GM10847 (cell line): ENCODE results near the gene GRWD1.

ENCODE experiments used
- POLR2A ChIP-seq: IDR thresholded peaks from 2 replicates; pipeline ENCODE4 v1.6.1; 2011; ENCODE audit not compliant: insufficient read length; ENCODE audit errors: extremely low read depth

Gene GRWD1

GRCh38 chr19:48445606-48446481 lies at the start of gene GRWD1:
TSS of gene GRWD1 (plus strand) at chr19:48445983. CDS start at chr19:48446006, 23 bp downstream.
- peak; percentile 66 for TF ChIP-seq POLR2A

GRCh38 chr19:48396016-48396823 lies 49.6 kb upstream of the GRWD1 start:
- no peak for TF ChIP-seq POLR2A

- TF ChIP-seq POLR2A = no peak
Measured at GRCh38 chr19:48396824-48397176, 49.0 kb upstream of the GRWD1 start.

GRCh38 chr19:48397263-48398101 lies 48.3 kb upstream of the GRWD1 start:
- TF ChIP-seq POLR2A = no peak

GRCh38 chr19:48398102-48398374 lies 47.7 kb upstream of the GRWD1 start:
- no peak for TF ChIP-seq POLR2A

GRCh38 chr19:48398375-48399235 lies 47.2 kb upstream of the GRWD1 start:
- peak; percentile 43 for TF ChIP-seq POLR2A

GRCh38 chr19:48400018-48400742 lies 45.6 kb upstream of the GRWD1 start:
- no peak for TF ChIP-seq POLR2A

- no peak for TF ChIP-seq POLR2A
Measured at GRCh38 chr19:48401287-48401686, 44.5 kb upstream of the GRWD1 start.

GRCh38 chr19:48403606-48404005 lies 42.2 kb upstream of the GRWD1 start:
- no peak for TF ChIP-seq POLR2A

- no peak for TF ChIP-seq POLR2A
Measured at GRCh38 chr19:48405010-48405659, 40.6 kb upstream of the GRWD1 start.

GRCh38 chr19:48405850-48406249 lies 39.9 kb upstream of the GRWD1 start:
- no peak for TF ChIP-seq POLR2A

GRCh38 chr19:48413879-48414587 lies 31.8 kb upstream of the GRWD1 start:
- TF ChIP-seq POLR2A = no peak

- TF ChIP-seq POLR2A = no peak
Measured at GRCh38 chr19:48415395-48415794, 30.4 kb upstream of the GRWD1 start.
